HepG2 (cell line): ENCODE results near the gene HS6ST1. TPM values are rescaled to one million over a fixed set of nuclear protein-coding genes. Genes with fewer than 3 reads are reported as not detected.

Experiments
- ATAC-seq: fragments of 200-7000 bp; cut with Tn5 transposase; 3 replicates; pipeline ENCODE4 v1.9.1; 2020; ENCODE audit warnings: mild to moderate bottlenecking, moderate library complexity
- BruUV-seq: library from RNA; stranded (reverse); fragments of 400-500 nt; replicated peaks from 2 replicates; lab custom pipeline; 2021; lab: Mats Ljungman, UMichigan
- CTCF ChIA-PET: fragments of 300-600 bp; formaldehyde crosslinking; extraction: SDS; loops from one replicate; lab custom pipeline; 2021; ENCODE audit warnings: low total read pairs, inconsistent platforms, low intra/inter-chr PET ratio; lab: Yijun Ruan, JAX
- POLR2A ChIA-PET: fragments of 350-600 bp; sonication (Branson Sonifier 250); formaldehyde crosslinking; loops from one replicate; lab custom pipeline; 2020; ENCODE audit warnings: antibody characterized with exemption, inconsistent platforms; lab: Yijun Ruan, JAX
- DNase-seq: peaks from one replicate; pipeline ENCODE4 v3.0.0-alpha.2; 2015; ENCODE audit warnings: low spot score
- FAIRE-seq: peaks from 3 replicates; lab custom pipeline; 2011; peaks lifted over from hg19 to GRCh38; lab: Jason Lieb, UNC
- H2AFZ ChIP-seq: one replicate; pipeline ENCODE4 v1.6.1; 2011; ENCODE audit warnings: low read length, inconsistent platforms
- H3K27ac ChIP-seq: fragments of 300-600 bp; 3 replicates; pipeline ENCODE4 v1.8.0; 2011; ENCODE audit warnings: mixed run types, mild to moderate bottlenecking, mixed read lengths, low read length, inconsistent platforms; ENCODE audit not compliant: insufficient read depth; ENCODE audit errors: extremely low read length
- H3K27me3 ChIP-seq, 2 experiments: fragments of 200-600 bp in 1 of 2; 2 replicates in 1 of 2; 3 replicates in 1 of 2; pipeline versions ENCODE4 v1.6.0 to v1.8.0; 2011; ENCODE audit warnings: low read length in 2 of 2, mild to moderate bottlenecking in 2 of 2, moderate library complexity in 2 of 2, inconsistent platforms in 1 of 2; ENCODE audit not compliant: insufficient read depth in 2 of 2, control insufficient read depth in 1 of 2
- H3K36me3 ChIP-seq, 2 experiments: fragments of 200-600 bp in 1 of 2; replicated peaks in 1 of 2; 2 replicates in 1 of 2; 3 replicates in 1 of 2; pipeline versions ENCODE4 v1.5.1 to v1.8.0; 2011; ENCODE audit warnings: low read length in 2 of 2, inconsistent platforms in 1 of 2; ENCODE audit not compliant: insufficient read depth in 2 of 2, control insufficient read depth in 1 of 2
- H3K4me1 ChIP-seq: 2 replicates; pipeline ENCODE4 v1.5.1; 2012; ENCODE audit warnings: low read length, inconsistent platforms; ENCODE audit not compliant: insufficient read depth
- H3K4me2 ChIP-seq: 2 replicates; pipeline ENCODE4 v1.6.0; 2011; ENCODE audit warnings: low read depth, low read length, inconsistent platforms
- H3K4me3 ChIP-seq, 3 experiments: fragments of 200-600 bp in 1 of 3; sonication (generic), shearing (Covaris generic) in 1 of 3; replicated peaks in 1 of 3; 2 replicates each; pipeline ENCODE4 v1.5.1; 2011 to 2016; ENCODE audit warnings: low read length in 3 of 3, inconsistent platforms in 2 of 3, low read depth in 2 of 3, mild to moderate bottlenecking in 2 of 3, control low read depth in 1 of 3, mixed read lengths in 1 of 3; ENCODE audit not compliant: insufficient read depth in 1 of 3
- H3K79me2 ChIP-seq: one replicate; pipeline ENCODE4 v1.6.1; 2011; ENCODE audit warnings: low read length, inconsistent platforms; ENCODE audit not compliant: insufficient read depth
- H3K9ac ChIP-seq: 2 replicates; pipeline ENCODE4 v1.6.0; 2011; ENCODE audit warnings: mild to moderate bottlenecking, low read depth, low read length, inconsistent platforms; ENCODE audit not compliant: insufficient read depth
- H3K9me3 ChIP-seq: 2 replicates; pipeline ENCODE4 v1.5.1; 2012; ENCODE audit warnings: mild to moderate bottlenecking, low read length
- H4K20me1 ChIP-seq: 2 replicates; pipeline ENCODE4 v1.6.0; 2011; ENCODE audit warnings: inconsistent platforms, mild to moderate bottlenecking, low read length, moderate library complexity; ENCODE audit not compliant: insufficient read depth
- FOXM1 ChIP-seq: sonication (generic); formaldehyde crosslinking; IDR thresholded peaks from 2 replicates; pipeline ENCODE4 v1.5.0; 2020; ENCODE audit warnings: missing genetic modification reagents
- PCBP2 ChIP-seq: fragments of 200-400 bp; formaldehyde crosslinking; optimal IDR thresholded peaks from 2 replicates; pipeline ENCODE3; 2018; ENCODE audit warnings: low read length, low read depth; ENCODE audit not compliant: poor library complexity, severe bottlenecking
- TARDBP ChIP-seq: sonication (generic); formaldehyde crosslinking; IDR thresholded peaks from 2 replicates; pipeline ENCODE4 v1.8.0; 2022; ENCODE audit warnings: mild to moderate bottlenecking, missing genetic modification reagents
- TBP ChIP-seq: sonication (generic); formaldehyde crosslinking; IDR thresholded peaks from 2 replicates; pipeline ENCODE4 v1.5.0; 2020; ENCODE audit warnings: missing genetic modification reagents
- XBP1 ChIP-seq: sonication (generic); formaldehyde crosslinking; IDR thresholded peaks from 2 replicates; pipeline ENCODE4 v1.5.0; 2020; ENCODE audit warnings: missing genetic modification reagents
- XRCC5 ChIP-seq: fragments of 200-400 bp; formaldehyde crosslinking; optimal IDR thresholded peaks from 2 replicates; pipeline ENCODE3; 2017; ENCODE audit warnings: mild to moderate bottlenecking, low read length
- ZC3H13 ChIP-seq: sonication (generic); formaldehyde crosslinking; IDR thresholded peaks from 2 replicates; pipeline ENCODE4 v1.8.1; 2023; ENCODE audit warnings: mild to moderate bottlenecking, missing genetic modification reagents, moderate library complexity
- ZNF329 ChIP-seq: sonication (generic); formaldehyde crosslinking; IDR thresholded peaks from 2 replicates; pipeline ENCODE4 v1.9.0; 2021; ENCODE audit warnings: low read depth, mild to moderate bottlenecking, missing genetic modification reagents
- ZNF782 ChIP-seq: sonication (generic); formaldehyde crosslinking; IDR thresholded peaks from 2 replicates; pipeline ENCODE4 v1.4.0; 2020; ENCODE audit warnings: missing genetic modification reagents, mild to moderate bottlenecking, borderline replicate concordance
- WGBS: methylation state at CpG from one replicate; pipeline ENCODE4 v1.1.6; 2017; ENCODE audit warnings: low lambda C conversion rate; 5-methylcytosine and 5-hydroxymethylcytosine counted together
- in situ Hi-C: cut with HindIII; loops from 2 replicates; pipeline ENCODE4 v1.10.0; 2017; ENCODE audit warnings: low pct_unique_long_range_greater_than_20kb; ENCODE audit not compliant: extremely low pct_ligation_motif_present
- intact Hi-C: fragments of 100-400 bp; cut with micrococcal nuclease; formaldehyde crosslinking; loops from one replicate; pipeline ENCODE4 v1.10.0; 2022; ENCODE audit not compliant: unreplicated experiment
- polyA plus RNA-seq, 8 experiments: library from polyadenylated mRNA; depleted of rRNA in 3 of 8; stranded (reverse) in 7 of 8; unstranded in 1 of 8; fragments of >200 nt; fragmentation: Illumina TruSeq in 4 of 8; extraction: Trizol in 4 of 8; gene quantifications; 2 replicates each; pipeline versions ENCODE4 v1.2.1 to v1.2.3, GENCODE V29; 2011 to 2016; ENCODE audit warnings: low read depth in 4 of 8, missing spikeins in 1 of 8, mixed read lengths in 1 of 8; ENCODE audit not compliant: insufficient read depth in 1 of 8
- total RNA-seq, 5 experiments: library from RNA; depleted of rRNA; stranded (reverse); fragments of >200 nt; fragmentation: Illumina TruSeq; extraction: Trizol; gene quantifications; 2 replicates each; pipeline ENCODE4 v1.2.3, GENCODE V29; 2016; ENCODE audit warnings: low read depth in 1 of 5
- TF ChIP-seq, protein P1 (sequence below): conservative IDR thresholded peaks from 2 replicates; pipeline ENCODE4 v1.6.1; 2018; ENCODE audit warnings: missing genetic modification reagents
- TF ChIP-seq, protein P2 (sequence below): sonication (generic); formaldehyde crosslinking; IDR thresholded peaks from 2 replicates; pipeline ENCODE4 v1.4.0; 2020; ENCODE audit warnings: missing genetic modification reagents

Gene HS6ST1
- total and polyA plus RNA-seq, 2 of the 13 experiments (the other 11 are each of a cell fraction or from before 2014, with no cell fraction given) = 34.5 to 84.6 TPM

DNA sequence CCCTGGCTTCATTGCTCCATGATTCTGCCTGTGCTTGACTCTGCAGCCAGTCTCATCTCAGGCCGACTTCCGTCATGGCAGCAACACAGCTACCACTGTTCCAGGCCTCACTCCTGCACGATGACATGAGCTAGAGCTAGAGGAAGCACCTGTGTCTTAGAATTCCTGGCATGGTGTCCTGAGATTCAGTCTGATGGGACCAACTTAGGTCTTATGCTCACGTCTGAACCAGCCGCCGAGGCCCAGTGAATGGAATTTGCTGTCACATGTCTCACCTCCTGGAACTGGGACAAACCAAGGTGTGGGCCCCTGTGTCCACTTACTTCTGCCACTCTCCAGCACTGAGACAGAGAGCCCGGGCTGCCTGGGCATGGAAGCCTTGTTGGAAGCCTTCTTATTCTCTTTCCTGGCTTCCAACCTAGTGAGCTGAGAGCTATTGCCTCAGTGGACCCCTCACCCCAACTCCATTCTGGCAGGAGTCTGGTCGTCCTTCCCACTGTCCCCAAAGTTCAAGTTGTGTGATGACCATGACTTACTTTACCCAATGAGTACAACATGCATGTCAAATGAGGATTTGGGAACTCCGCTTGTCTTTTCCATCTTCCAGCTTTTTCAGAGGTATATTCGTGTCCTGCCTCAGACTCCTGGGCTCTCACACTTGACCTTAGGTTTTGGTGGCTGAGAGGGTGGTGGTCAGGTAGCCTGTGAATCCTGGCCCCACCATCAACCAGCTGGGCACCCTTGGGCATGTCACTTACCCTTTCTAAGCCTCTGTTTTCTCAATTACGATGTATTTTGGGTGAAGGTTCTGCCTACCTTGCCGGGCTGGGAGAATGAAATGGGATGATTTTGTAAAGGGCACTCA lies 39.1 kb upstream of the HS6ST1 start:
- Histone ChIP-seq H3K9ac (no peak overlapping the region), H3K9me3 (no peaks in the 10 kb centered on the region), H3K4me2 (no peak overlapping the region), H3K79me2 (no peaks in the 10 kb centered on the region), H3K27me3 (no peaks in the 10 kb centered on the region; a peak in 1 of 5 replicates), H3K36me3 (no peaks in the 10 kb centered on the region), H3K4me1 (no peaks in the 10 kb centered on the region), H3K4me3 (no peak overlapping the region), H3K27ac (no peak overlapping the region), H4K20me1 (no peaks in the 10 kb centered on the region), H2AFZ (no peak overlapping the region)
- POLR2A ChIA-PET = no interaction called here
- ATAC-seq = no peak
- no peak for DNase-seq
- intact Hi-C loops = no loop called here
- CTCF ChIA-PET = no interaction called here
- WGBS = 83% methylated on average over 10 of the region's 12 CpGs
- no TSS peak for BruUV-seq
- in situ Hi-C loops = no loop called here
- FAIRE-seq = no peak
- TF ChIP-seq XRCC5 = no peak

DNA sequence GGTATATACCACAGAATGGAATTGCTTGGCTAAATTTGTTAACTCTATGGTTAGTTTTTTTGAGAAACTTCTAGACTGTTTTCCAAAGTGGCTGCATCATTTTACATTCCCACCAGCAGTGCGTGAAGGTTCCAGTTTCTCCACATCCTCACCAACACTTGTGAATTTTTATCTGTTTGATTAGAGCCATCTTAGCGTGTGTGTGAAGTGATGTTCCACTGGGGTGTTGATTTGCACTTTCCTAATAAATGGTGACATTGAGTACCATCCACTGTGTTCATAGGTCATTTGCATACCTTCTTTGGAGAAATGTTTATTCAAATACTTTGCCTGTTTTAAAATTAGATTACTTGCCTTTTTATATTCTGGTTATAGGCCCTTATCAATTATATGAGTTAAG lies 37.5 kb upstream of the HS6ST1 start:
- Histone ChIP-seq H3K9ac (no peak overlapping the region), H3K79me2 (no peaks in the 10 kb centered on the region), H3K4me2 (no peak overlapping the region), H3K9me3 (peaks cover 6% of the 10 kb centered on the region), H2AFZ (no peak overlapping the region), H4K20me1 (no peaks in the 10 kb centered on the region), H3K27ac (no peak overlapping the region), H3K4me3 (no peak overlapping the region), H3K36me3 (no peaks in the 10 kb centered on the region), H3K4me1 (no peaks in the 10 kb centered on the region), H3K27me3 (no peaks in the 10 kb centered on the region; a peak in 1 of 5 replicates)
- FAIRE-seq = no peak
- DNase-seq = no peak
- in situ Hi-C loops (no loop called here), intact Hi-C loops (no loop called here)
- CTCF ChIA-PET = no interaction called here
- no peak for ATAC-seq
- POLR2A ChIA-PET = no interaction called here
- BruUV-seq = no TSS peak
- 97% methylated on average over 2 of the region's 2 CpGs for WGBS
- TF ChIP-seq, protein P1, sequence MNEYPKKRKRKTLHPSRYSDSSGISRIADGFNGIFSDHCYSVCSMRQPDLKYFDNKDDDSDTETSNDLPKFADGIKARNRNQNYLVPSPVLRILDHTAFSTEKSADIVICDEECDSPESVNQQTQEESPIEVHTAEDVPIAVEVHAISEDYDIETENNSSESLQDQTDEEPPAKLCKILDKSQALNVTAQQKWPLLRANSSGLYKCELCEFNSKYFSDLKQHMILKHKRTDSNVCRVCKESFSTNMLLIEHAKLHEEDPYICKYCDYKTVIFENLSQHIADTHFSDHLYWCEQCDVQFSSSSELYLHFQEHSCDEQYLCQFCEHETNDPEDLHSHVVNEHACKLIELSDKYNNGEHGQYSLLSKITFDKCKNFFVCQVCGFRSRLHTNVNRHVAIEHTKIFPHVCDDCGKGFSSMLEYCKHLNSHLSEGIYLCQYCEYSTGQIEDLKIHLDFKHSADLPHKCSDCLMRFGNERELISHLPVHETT (CRISPR knock-in tag) = no peak
- no peak for TF ChIP-seq XBP1 (CRISPR knock-in tag)
- TF ChIP-seq ZNF329 (CRISPR knock-in tag) = no peak
- no peak for TF ChIP-seq ZC3H13
- no peak for TF ChIP-seq ZNF782 (CRISPR knock-in tag)
- no peak for TF ChIP-seq TARDBP (CRISPR knock-in tag)
- no peak for TF ChIP-seq TBP (CRISPR knock-in tag)
- TF ChIP-seq, protein P2, sequence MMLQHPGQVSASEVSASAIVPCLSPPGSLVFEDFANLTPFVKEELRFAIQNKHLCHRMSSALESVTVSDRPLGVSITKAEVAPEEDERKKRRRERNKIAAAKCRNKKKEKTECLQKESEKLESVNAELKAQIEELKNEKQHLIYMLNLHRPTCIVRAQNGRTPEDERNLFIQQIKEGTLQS = no peak
- TF ChIP-seq PCBP2 = no peak
- no peak for TF ChIP-seq FOXM1 (CRISPR knock-in tag)
